Dermis blood vessel endothelial cell (primary cell): ENCODE measurements around the gene CDKN3. TPM values are rescaled to one million over a fixed set of nuclear protein-coding genes. Genes with fewer than 3 reads are reported as not detected.
"Not testable (repeated sequence)": the region's sequence is repeated elsewhere in the genome, so short reads cannot be mapped to it uniquely, and the experiment has no call there.

ENCODE experiments used
- DNase-seq: peaks from one replicate; pipeline ENCODE4 v3.0.0; 2010
- total RNA-seq: library from RNA; depleted of rRNA; stranded (reverse); fragments of >200 nt; gene quantifications from 2 replicates; pipeline ENCODE4 v1.2.3, GENCODE V29; 2014

Gene CDKN3
- total RNA-seq, 1 donor from 2014 or later: 34.4 TPM

DNA sequence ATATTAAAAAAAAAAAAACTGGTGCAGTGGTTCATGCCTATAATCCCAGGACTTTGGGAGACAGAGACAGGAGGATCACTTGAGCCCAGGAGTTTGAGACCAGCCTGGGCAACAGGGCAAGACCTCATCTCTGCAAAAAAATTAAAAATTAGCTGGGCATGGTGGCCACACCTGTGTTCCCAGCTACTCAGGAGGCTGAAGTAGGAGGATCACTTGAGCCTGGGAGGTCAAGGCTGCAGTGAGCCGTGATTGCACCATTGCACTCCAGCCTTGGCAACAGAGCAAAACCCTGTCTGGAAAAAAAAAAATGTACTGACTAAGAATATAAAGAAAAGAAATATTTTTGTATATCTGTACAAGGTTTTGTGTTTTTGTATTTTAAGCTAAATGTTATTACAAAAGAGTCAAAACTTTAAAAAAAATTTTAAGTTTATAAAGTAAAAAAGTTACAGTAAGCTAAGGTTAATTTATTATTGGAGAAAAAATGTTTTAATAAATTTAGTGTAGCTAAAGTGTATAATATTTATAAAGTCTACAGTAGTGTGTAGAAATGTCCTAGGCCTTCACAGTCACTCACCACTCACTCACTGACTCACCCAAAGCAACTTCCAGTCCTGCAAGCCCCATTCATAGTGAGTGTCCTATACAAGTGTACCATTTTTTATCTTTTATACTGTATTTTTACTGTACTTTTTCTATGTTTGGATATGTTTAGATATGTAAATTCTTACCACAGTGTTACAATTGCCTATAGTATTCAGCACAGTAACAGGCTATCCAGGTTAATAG, 60.2 kb downstream of the CDKN3 start:
- DNase-seq: not testable (repeated sequence)

DNA sequence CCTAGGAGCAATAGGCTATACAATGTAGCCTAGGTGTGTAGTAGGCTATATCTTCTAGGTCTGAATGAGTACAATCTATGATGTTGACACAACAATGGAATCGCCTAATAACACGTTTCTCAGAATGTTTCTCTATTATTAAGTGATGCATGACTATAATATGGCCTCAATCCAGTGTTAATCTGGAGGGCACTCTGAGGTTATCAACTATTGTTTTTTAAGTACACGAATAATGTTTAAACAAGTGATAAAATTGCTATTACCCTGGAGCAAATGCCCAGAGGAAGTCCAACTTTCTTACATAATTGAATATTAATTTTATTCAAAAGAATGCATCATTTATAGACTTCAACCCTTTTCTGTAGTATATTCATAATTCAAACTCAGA, 60.8 kb downstream of the CDKN3 start:
- DNase-seq: no peak

GRCh38 chr14:54458536-54458935, 61.7 kb downstream of the CDKN3 start:
- DNase-seq: not testable (repeated sequence)

DNA sequence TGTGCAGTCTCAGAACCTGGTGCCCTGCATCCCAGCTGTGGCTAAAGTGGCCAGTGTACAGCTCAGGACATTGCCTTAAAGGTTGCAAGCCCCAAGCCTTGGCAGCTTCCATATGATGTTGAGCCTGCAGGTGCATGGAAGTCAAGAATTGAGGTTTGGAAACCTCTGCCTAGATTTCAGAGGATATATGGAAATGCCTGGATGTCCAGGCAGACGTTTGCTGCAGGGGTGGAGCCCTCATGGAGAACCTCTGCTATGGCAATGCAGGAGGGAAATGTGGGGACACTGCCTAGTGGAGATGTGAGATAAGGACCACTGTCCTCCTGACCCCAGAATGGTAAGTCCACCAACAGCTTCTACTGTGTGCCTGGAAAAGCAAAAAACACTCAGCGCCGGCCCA, 62.3 kb downstream of the CDKN3 start:
- DNase-seq: no peak

- DNase-seq: peak; percentile 61
Observed at GRCh38 chr14:54462048-54462447, 65.2 kb downstream of the CDKN3 start.

DNA sequence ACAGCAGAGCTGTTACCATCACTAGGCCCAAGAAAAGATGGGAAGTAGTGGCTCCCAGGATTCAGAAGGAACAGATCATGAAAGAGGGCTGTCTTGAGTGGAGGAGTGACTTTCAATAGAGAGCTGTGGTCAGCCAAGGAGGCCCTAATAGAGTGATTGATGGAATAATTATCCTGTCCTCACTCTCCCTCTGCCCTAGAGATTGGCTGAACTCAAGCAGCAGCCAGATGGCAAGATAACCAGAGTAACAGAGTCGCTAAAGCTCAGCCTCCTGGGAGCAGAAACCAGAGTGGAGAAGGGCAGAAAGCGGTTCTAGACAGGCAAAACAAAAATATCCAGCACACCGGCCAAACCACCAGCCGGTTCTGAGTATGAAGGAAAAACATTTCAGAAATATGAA, 68.8 kb downstream of the CDKN3 start:
- no peak for DNase-seq

- no peak for DNase-seq
Observed at GRCh38 chr14:54467280-54467679, 70.5 kb downstream of the CDKN3 start.

Other genes starting within 250 kb of the CDKN3 start
- 156 and 160 TPM in 2 replicates for gene CNIH1, start 44.4 kb downstream of the CDKN3 start, total RNA-seq
- 113 and 114 TPM in 2 replicates for gene GMFB, start 92.0 kb downstream of the CDKN3 start, total RNA-seq
- 13.2 and 20.8 TPM in 2 replicates for gene CGRRF1, start 112.9 kb downstream of the CDKN3 start, total RNA-seq
- 44.2 and 57.2 TPM in 2 replicates for gene SAMD4A, start 170.1 kb downstream of the CDKN3 start, total RNA-seq